Stimulated activated CD8-positive, alpha-beta memory T cell treated with anti-CD3 and anti-CD28 coated beads, Interleukin-12 subunit alpha, Interleukin-12 subunit beta, amount 100 ng/mL, for 24 hours (primary cell): ENCODE measurements around the gene DNM3.

Source experiments
- DNase-seq: peaks from one replicate; pipeline ENCODE4 v3.0.0-alpha.2; 2020; ENCODE audit errors: extremely low read depth

Gene DNM3

GRCh38 chr1:171817511-171818265, 23.6 kb upstream of the DNM3 start:
- DNase-seq: no peak

GRCh38 chr1:171819946-171820345, 21.4 kb upstream of the DNM3 start:
- no peak for DNase-seq

- no peak for DNase-seq
Measured at GRCh38 chr1:171826973-171827372, 14.3 kb upstream of the DNM3 start.

GRCh38 chr1:171828794-171829193, 12.5 kb upstream of the DNM3 start:
- no peak for DNase-seq

GRCh38 chr1:171833091-171833825, 8.0 kb upstream of the DNM3 start:
- no peak for DNase-seq

DNA sequence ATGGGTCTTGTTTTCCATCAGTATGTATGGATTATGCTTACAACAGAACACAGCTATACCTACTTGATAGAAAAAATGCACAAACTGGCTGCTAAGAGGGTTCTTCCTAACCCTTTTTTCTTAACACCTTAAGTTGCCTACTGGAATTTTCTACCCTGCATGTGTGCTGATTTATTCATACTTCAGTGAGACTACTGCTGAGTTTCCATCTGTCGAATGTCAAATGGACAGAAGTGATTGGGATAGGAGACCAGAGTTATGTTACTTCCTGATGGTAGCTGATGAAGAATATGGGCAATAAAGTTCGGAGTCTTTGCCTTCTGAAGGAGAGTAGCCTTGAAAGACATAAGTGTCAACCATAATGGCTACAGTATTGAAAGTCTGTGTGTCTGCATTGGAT, 6.5 kb upstream of the DNM3 start:
- no peak for DNase-seq

- DNase-seq: no peak
Measured at GRCh38 chr1:171835891-171836290, 5.4 kb upstream of the DNM3 start.

GRCh38 chr1:171841931-171842761, 848 bp downstream of the DNM3 start:
- no peak for DNase-seq

DNA sequence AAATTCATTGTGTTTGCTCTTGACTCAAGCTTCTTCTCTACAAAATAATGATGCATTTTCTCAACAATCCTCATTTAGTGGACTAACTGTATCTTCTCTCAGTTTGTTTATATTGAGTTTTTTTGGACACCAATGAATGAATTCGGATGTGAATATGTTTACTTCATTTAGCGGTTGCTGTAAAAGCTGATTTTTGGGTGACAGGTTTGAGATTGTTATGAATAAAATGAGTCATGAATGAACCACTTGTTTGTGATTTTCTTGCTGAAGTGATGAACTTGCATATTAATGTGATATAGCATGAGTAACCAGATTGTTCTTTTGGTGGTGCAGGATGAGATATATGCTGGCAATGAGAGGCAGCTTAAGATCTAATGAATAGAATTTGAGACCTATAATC, 3.1 kb downstream of the DNM3 start:
- no peak for DNase-seq

GRCh38 chr1:171845998-171846397, 4.7 kb downstream of the DNM3 start:
- DNase-seq: no peak

DNA sequence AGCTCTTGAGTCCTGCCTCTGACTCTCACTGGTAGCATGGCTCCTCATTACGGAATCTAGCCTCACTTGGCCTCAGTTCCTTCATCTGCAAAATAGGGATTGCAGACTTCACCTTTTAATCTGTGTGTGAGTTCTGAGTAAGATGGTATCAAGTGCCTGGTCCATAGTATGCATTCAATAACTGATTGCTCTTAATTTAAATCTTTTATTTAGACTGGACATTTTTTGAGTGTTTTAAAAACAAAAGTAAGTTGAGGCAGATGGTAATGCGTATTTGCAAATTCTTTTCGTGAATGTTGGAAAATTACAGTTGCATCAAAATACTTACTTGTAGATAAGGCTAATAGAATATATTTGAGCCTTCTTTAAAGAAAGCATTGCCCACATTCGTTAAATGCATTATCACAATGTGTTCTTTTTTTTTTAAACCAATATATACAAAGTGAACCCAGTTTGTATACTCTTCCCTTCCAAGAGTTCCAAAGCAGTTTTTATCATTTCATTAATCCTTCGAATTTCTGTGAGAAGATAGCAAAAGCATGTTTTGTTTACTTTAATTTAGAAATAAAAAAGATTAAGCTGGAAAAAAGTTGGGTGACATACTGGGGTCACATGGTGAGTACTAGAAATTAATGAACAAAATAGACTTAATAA, 8.1 kb downstream of the DNM3 start:
- no peak for DNase-seq

GRCh38 chr1:171850651-171851350, 9.5 kb downstream of the DNM3 start:
- DNase-seq: no peak

DNA sequence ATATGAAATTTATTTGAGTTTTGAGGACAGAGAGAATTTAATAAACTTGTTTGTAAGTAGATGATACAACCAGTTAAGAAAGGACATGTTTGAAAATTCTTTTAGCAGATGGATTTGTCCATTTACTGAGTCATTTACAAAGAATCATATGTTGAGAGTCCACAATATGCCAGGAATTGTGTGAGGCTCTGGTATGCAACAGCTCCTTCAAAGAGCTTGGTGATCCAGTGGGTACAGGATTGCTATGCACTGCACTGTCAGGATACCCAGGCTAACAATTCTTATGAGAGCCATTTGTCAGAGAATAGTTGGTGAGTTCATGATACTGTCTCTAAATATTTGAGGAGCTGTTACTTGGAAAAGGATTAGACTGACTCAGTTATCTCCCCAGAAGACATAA, 11.0 kb downstream of the DNM3 start:
- no peak for DNase-seq

DNA sequence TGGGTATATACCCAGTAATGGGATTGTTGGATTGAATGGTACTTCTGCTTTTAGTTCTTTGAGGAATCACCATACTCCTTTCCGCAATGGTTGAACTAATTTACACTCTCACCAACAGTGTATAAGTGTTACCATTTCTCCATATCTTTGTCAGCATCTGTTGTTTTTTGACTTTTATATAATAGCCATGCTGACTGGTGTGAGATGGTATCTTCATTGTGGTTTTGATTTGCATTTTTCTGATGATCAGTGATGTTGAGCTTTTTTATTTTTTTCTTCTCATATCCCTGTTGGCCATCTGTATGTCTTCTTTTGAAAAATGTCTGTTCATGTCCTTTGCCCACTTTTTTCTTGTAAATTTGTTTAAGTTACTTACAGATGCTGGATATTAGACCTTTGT, 14.1 kb downstream of the DNM3 start:
- DNase-seq: no peak

DNA sequence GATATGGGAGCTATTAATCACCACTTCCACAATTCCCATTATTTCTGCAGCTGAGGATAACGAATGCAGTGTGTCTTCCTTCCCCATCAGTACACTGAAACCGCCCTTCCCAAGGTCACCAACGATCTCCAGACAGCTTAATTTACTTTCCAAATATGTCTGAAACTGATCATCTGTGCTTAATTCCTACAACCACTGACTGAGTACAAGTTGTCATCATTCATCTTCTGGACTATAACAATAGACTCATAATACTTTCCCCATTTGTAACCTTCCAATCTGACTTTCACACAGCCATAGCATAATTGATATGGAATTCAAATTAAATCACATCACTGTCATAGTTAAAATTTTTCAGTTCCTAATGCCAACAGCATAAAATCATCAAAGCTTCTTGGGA, 17.4 kb downstream of the DNM3 start:
- DNase-seq: no peak

- no peak for DNase-seq
Measured at GRCh38 chr1:171860696-171861095, 19.4 kb downstream of the DNM3 start.

DNA sequence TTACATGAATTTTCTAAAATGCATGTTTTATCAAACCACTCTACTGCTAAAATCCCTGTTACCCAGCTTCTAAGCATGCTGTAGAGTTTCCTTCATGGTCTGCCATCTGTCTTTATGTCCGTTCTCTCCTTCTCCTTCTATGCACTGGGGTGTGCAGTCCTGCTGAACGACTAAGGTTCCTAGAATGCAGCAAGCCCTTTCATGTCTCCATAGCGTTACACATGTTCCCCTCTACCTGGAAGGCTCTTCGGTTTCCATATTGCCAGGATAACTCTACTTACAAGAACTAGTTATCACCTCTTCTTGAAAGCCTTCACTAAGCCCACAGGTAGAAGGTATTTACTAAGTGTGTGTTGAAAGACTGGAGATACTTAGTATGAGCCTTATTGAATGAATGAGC, 22.2 kb downstream of the DNM3 start:
- DNase-seq: no peak

DNA sequence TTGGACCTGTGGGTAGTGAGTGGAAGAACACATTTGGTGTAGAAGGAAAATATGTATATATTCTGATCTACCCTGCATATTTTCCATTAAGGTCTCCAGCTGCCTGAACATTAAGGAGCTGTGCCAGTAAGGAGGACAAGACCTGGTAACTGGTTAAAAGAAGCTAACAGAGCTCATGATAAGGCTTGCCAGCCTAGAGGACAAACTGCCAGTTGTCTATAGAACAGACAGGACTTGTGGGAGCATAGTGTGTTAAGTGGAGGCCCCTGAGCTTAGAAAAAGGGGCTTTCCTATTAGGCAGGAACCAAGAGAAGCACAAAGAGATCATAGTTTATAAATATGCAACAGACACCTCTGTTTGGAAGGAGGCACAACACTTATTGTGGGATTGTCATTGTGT, 23.0 kb downstream of the DNM3 start:
- DNase-seq: no peak

GRCh38 chr1:171865106-171865505, 23.8 kb downstream of the DNM3 start:
- no peak for DNase-seq

DNA sequence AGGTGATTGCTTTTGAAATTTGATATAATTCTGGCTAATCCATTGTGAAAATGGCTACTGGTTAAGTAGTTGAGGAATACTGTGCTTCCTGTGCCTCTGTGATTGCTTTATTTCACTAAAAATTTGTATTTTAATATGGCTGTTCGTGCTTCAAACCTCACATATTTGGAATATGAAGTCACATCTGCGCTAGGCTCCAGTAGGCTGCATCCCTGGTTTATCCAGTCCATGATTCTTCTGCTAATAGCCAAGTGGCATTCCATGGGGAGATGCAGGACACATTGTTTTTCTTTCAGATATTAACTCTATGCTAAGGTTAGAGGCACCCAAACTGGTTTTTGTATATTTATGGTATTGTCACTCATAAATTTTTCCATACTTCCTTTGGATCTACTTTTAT, 25.9 kb downstream of the DNM3 start:
- no peak for DNase-seq

- DNase-seq: no peak
Measured at GRCh38 chr1:171868217-171868803, 27.0 kb downstream of the DNM3 start.
